K562 (cell line): ENCODE data around the gene CDH16. TPM values are rescaled to one million over a fixed set of nuclear protein-coding genes. Genes with fewer than 3 reads are reported as not detected.

Experiments
- CTCFL ChIP-seq: IDR thresholded peaks from 2 replicates; pipeline ENCODE4 v1.6.1; 2011; ENCODE audit warnings: borderline replicate concordance, low read depth, mild to moderate bottlenecking, moderate library complexity, low read length; ENCODE audit not compliant: insufficient read depth, poor library complexity, severe bottlenecking
- CXXC5 ChIP-seq: fragments of 250-450 bp; sonication (Bioruptor Pico); IDR thresholded peaks from 2 replicates; pipeline ENCODE4 v1.8.0; 2022; ENCODE audit warnings: inconsistent platforms, mild to moderate bottlenecking, moderate library complexity
- ELK1 ChIP-seq: sonication (generic); formaldehyde crosslinking; IDR thresholded peaks from 2 replicates; pipeline ENCODE4 v1.8.1; 2022; ENCODE audit warnings: missing genetic modification reagents
- GTF2A2 ChIP-seq: IDR thresholded peaks from 2 replicates; pipeline ENCODE4 v1.6.1; 2016; ENCODE audit warnings: mild to moderate bottlenecking, missing genetic modification characterization, missing compliant biosample characterization
- NFXL1 ChIP-seq: fragments of 450-650 bp; formaldehyde crosslinking; IDR thresholded peaks from 2 replicates; pipeline ENCODE4 v1.4.0; 2021; ENCODE audit warnings: mild to moderate bottlenecking
- TBP ChIP-seq: optimal IDR thresholded peaks from 2 replicates; pipeline ENCODE3; 2011; ENCODE audit warnings: low read depth, low read length, improper control_type of control experiment
- ZNF175 ChIP-seq: fragments of 200-800 bp; sonication (Bioruptor generic); IDR thresholded peaks from 2 replicates; pipeline ENCODE4 v1.6.1; 2016; ENCODE audit warnings: low read depth, mild to moderate bottlenecking, missing genetic modification characterization, missing compliant biosample characterization
- polyA plus RNA-seq, 8 experiments: library from polyadenylated mRNA; depleted of rRNA in 4 of 8; stranded (reverse) in 5 of 8; unstranded in 3 of 8; fragments of >200 nt; fragmentation: Nextera tagmentation in 2 of 8; fragmentation: Illumina TruSeq in 1 of 8; extraction: Ambion mirVana in 2 of 8; extraction: Trizol in 1 of 8; gene quantifications; 2 replicates each; pipeline versions ENCODE4 v1.2.1 to v1.2.3, GENCODE V29; 2011 to 2014; ENCODE audit warnings: inconsistent platforms in 1 of 8, missing spikeins in 1 of 8
- total RNA-seq, 7 experiments: library from RNA; depleted of rRNA in 6 of 7; stranded (reverse); fragments of >200 nt in 6 of 7; fragmentation: Illumina TruSeq in 2 of 7; extraction: Trizol in 2 of 7; gene quantifications; 2 replicates each; pipeline versions ENCODE4 v1.2.1 to v1.2.3, GENCODE V29; 2011 to 2021; ENCODE audit warnings: low replicate concordance in 1 of 7
- TF ChIP-seq, protein P1 (sequence below): fragments of 250-450 bp; sonication (Bioruptor Pico); IDR thresholded peaks from 2 replicates; pipeline ENCODE4 v1.4.0; 2020

Gene CDH16
- total and polyA plus RNA-seq, 9 of the 15 experiments (the other 6 are each of a cell fraction or from before 2014, with no cell fraction given), result not detected

DNA sequence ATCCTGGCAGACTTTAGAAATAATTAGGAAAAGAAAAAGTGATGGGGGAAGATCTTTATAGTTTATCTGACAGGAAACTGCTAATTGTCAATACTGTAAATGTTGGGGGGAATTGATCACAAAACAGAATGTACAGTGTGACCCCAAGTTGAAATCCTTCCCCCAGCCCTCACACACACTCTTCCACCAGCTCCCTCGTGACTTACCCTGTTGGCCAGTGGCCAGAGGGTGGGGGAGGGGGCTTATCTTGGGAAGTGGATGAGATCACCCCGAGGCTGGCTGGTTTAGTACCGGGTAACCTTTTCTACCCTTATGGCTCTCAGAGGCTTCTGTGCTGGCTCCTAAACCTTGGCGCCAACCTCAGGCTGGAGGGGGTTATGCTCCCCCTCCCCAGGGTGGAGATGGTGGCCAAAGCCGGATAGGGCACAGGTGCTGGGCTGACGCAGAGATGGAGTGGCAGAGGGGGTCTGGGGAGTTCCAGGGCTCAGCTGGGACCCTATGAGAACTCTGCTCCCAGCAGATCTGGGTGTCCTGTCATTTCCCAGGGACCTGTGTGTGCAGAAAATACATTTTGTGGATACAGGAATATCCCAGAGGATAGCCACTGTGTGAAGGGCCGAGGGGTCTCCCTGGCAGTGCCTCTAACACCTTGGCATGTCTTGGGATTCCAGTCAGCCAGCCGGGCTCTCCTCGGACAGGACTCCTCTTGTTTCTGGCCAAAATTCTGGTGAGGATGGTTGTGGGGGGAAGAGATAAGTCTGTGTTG, 18.6 kb downstream of the CDH16 start (continued):
- TF ChIP-seq, protein P1, sequence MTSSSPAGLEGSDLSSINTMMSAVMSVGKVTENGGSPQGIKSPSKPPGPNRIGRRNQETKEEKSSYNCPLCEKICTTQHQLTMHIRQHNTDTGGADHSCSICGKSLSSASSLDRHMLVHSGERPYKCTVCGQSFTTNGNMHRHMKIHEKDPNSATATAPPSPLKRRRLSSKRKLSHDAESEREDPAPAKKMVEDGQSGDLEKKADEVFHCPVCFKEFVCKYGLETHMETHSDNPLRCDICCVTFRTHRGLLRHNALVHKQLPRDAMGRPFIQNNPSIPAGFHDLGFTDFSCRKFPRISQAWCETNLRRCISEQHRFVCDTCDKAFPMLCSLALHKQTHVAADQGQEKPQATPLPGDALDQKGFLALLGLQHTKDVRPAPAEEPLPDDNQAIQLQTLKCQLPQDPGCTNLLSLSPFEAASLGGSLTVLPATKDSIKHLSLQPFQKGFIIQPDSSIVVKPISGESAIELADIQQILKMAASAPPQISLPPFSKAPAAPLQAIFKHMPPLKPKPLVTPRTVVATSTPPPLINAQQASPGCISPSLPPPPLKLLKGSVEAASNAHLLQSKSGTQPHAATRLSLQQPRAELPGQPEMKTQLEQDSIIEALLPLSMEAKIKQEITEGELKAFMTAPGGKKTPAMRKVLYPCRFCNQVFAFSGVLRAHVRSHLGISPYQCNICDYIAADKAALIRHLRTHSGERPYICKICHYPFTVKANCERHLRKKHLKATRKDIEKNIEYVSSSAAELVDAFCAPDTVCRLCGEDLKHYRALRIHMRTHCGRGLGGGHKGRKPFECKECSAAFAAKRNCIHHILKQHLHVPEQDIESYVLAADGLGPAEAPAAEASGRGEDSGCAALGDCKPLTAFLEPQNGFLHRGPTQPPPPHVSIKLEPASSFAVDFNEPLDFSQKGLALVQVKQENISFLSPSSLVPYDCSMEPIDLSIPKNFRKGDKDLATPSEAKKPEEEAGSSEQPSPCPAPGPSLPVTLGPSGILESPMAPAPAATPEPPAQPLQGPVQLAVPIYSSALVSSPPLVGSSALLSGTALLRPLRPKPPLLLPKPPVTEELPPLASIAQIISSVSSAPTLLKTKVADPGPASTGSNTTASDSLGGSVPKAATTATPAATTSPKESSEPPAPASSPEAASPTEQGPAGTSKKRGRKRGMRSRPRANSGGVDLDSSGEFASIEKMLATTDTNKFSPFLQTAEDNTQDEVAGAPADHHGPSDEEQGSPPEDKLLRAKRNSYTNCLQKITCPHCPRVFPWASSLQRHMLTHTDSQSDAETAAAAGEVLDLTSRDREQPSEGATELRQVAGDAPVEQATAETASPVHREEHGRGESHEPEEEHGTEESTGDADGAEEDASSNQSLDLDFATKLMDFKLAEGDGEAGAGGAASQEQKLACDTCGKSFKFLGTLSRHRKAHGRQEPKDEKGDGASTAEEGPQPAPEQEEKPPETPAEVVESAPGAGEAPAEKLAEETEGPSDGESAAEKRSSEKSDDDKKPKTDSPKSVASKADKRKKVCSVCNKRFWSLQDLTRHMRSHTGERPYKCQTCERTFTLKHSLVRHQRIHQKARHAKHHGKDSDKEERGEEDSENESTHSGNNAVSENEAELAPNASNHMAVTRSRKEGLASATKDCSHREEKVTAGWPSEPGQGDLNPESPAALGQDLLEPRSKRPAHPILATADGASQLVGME (CRISPR knock-in tag), result no peak
- TF ChIP-seq NFXL1 (CRISPR knock-in tag) (no peak), ELK1 (CRISPR knock-in tag) (no peak), CXXC5 (no peak; the same call in 1 of the 2 replicates), ZNF175 (CRISPR knock-in tag) (peak; percentile 86), TBP (peak; percentile 90), GTF2A2 (no peak), CTCFL (no peak)
